Activated effector memory CD4-positive, alpha-beta T cell treated with anti-CD3 and anti-CD28 coated beads, Interleukin-2, amount 50 U/mL, for 16 hours (primary cell): Measurements from ENCODE around the gene MBOAT2.
"Not testable (repeated sequence)": the region's sequence is repeated elsewhere in the genome, so short reads cannot be mapped to it uniquely, and the experiment has no call there.

ENCODE experiments used
- DNase-seq: peaks from one replicate; pipeline ENCODE4 v3.0.0-alpha.2; 2020

Gene MBOAT2

DNA sequence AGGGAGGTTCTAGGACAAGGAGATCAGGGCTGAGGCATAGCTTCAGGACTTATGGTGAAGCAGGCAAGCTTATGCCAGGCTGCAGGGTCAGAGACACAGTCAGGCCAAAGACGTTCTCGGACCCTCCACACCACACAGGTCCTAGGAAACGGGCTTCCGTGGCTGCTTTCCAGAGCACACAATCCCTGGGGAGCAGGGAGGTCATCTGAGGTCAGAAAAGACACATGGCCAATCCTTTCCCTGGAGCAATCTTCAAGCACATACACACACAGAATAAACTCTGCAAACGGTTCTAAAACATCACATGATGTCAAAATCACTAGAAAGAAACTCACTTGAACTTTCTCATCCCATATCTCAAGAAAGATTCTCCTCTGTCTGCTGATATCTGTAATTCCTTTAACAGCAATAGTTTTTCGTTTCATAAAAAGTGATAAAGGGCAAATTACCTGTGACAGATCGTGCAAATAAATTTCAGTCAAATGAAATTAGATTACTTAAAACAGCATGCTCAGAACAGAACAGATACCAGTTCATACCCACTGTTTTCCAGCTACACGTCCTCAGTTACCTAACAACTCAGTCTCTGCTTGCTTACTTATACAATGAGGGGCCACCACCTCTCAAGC lies 63.9 kb downstream of the MBOAT2 start:
- DNase-seq = no peak

DNA sequence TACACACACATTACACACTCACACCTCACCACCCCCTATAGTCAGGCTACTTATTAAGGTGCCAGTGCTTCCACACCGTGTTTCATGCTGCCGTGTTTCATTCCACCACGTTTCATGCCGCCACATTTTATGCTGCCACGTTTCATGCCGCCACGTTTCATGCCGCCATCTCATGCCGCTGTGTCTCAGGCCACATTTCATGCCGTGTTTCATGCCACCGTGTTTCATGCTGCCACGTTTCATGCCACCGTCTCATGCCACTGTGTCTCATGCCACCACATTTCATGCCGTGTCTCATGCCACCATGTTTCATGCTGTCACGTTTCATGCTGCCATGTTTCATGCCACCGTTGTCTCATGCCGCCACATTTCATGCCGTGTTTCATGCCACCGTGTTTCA lies 65.1 kb downstream of the MBOAT2 start:
- no peak for DNase-seq

DNA sequence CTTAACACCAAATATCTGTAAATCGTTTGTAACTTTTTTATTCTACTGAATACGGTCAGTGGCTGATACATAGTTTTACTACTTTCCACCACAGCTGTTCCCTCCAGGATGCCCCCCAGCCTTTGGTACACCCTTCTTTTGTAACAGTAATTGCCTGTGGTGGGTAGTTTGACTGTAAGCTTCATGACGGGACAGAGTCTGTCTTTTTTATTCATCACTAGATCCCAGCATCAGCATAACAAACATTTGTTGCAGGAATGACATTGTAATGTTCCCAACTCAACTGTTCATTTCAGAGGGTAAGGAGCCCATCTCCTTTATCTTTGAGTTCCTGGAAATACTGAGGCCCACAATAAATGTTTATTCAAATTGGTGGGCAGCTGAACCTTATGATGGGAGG lies 67.5 kb downstream of the MBOAT2 start:
- no peak for DNase-seq

DNA sequence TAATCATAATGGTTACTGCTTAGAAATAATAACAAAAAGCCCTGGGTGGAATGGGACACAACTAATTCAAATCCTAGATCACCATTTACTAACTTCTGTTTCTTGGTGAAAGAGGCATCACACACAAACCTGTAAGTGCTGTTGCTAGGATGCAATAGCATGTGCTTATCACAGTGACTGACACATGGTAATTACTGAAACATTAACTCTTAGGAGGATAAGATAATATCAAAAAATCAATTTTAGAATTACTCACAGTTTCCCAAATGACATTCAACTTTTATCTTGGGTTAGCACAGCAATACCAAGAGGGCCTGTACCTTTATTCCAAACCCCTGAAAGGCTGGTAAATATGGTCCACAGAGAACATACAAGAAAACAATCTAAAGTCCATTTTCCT lies 69.1 kb downstream of the MBOAT2 start:
- no peak for DNase-seq

DNA sequence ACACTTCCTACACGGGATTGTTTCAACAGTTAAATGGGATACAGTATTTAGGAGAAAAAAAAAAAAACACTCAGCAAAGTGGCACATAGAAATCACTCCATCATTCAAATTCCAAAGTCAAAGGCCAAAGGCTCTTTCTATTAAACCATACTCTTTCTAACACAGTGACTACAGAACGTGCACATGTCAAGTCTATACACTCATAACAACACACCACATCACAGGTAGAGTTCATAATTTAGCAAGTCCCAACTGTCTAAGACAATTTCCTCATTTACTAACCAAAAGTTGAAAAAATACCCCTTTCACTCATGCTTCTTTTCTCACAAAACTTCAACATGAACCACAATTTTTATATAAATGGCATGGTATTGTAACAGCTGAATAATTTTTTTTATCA lies 70.8 kb downstream of the MBOAT2 start:
- no peak for DNase-seq

DNA sequence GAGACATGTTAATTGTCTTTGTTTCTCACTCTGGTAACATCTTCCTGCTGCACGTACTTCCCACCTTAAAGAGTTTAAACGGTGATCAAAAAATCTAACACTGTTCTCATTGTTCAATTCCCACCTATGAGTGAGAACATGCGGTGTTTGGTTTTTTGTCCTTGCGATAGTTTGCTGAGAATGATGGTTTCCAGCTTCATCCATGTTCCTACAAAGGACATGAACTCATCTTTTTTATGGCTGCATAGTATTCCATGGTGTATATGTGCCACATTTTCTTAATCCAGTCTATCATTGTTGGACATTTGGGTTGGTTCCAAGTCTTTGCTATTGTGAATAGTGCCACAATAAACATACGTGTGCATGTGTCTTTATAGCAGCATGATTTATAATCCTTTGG lies 73.3 kb downstream of the MBOAT2 start:
- not testable (repeated sequence) for DNase-seq

DNA sequence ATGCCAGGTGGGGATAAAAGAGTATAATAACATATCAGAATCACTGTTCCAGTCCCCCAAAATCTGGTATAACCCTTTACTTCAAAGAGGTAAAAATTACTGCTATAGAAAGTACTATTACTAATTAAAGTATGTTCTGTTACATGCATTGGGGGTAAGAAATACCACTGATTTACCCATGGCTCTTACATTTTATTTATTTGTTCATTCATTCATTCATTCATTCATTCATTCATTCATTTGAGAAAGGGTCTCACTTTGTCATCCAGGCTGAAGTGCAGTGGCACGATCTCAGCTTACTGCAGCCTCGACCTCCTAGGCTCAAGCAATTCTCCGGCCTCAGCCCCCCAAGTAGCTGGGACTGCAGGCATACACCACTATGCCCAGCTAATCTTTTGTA lies 74.4 kb downstream of the MBOAT2 start:
- no peak for DNase-seq

DNA sequence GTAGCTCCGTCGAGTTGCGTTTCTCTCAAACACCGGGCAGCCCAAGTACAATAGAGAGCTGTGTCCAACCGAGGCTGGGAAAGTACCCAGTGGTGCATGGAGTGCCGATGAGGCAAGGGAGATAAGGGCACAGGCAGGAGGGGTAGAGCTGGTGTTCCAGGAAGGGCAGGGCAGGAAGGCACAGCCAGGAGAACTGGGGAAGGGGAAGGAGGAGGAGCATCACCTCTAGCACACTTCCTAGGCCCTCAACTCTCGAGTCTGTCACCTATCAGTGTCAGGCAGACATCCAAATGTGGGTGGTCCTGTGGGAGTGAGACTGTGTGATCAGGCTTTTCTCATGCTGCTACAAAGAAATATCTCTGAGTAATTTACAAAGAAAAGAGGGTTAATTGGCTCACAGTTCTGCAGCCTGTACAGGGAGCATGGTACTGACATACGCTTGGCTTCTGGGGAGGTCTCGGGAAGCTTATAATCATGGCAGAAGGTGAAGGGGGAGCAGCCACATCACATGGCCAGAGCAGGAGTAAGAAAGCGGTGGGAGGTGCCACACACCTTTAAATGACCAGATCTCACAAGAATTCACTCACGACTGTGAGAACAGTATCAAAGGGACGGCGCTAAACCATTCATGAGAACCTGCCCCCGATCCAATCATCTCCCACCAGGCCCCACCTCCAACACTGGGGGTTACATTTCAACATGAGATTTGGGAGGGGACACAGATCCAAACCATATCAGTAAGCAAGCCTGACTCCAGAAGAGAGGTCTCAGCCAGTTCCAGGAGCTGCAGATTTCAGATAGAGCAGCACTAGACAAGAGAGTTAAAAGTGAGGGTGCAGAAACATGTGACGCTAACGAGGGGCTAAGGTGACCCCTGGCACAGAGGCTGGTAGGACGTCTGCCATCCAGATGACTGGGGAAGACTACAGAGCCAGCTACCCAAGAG lies 75.7 kb downstream of the MBOAT2 start:
- DNase-seq = no peak

DNA sequence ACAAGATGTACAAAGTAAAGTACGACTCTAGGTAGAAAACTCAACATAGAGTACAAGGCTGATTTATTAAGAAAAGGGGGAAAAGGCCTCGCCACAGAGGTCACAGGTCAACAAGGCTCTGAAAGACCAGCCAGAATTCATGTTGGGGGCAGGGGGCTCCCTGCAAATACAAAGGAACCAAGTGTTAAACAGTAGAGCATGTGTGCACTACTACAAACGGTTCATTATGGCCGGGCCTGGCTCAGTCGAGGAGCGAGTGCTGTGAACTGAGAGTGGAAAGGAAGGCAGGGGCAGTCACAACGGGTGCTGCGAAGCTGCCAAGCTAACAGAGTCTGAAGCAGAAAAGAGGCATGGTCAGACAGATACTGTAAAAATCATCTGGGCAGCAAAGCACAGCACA lies 77.1 kb downstream of the MBOAT2 start:
- DNase-seq = no peak

DNA sequence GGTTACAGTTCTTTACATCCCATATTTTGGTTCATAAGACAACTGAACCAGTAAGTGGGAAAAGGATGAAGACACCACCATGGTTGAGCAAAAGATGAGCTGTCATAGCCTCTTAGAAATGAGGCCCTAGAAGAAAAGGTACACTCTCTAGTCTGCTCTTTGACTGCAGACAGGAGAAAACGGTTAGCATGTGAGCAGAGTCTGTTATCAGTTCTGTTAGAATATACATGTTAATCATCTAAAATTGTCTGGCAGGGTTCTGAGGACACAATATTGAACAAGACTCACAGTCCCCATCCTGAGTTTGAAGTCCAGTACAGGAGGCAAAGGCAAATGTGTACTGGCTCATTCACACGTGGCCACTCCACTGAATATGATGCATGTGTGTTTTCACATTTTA lies 78.1 kb downstream of the MBOAT2 start:
- DNase-seq = no peak

DNA sequence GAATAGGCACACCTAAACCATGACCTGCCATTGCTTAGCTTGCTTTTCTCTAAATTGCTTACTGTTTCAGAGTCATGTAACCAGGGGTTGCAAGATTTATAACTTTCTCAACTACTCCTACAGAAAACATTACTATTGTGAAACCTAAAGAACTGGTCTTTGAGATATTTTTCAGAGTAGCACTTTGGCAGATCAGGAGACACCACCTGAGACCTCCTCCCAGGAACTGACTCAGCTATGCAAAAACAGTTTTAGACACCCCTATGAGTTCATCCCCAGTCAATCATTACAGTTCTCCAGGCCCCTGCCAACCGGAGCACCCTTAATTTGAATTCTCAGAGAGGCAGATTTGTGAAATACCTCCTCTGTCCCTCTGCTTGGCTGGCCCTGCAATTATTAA lies 80.3 kb downstream of the MBOAT2 start:
- no peak for DNase-seq

DNA sequence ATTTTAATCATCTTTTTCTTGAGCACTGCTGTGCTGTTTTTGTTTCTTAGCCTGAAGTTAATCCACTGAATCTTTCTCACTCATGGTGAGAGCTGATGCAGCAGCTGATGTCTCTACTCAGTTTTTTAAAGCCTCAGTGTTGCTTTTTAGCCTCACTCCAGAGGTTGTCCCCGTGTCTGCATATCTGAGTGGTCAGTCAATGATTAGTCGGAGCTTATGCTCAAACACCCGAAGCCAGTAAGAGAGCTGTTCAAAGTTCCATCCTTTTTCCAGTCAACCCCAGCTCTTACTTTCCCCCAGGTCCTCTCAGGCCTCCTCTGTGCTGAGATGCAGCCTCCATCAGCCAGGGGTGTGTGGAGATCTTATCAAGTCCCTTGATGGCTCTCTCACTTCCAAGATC lies 81.1 kb downstream of the MBOAT2 start:
- DNase-seq = no peak

DNA sequence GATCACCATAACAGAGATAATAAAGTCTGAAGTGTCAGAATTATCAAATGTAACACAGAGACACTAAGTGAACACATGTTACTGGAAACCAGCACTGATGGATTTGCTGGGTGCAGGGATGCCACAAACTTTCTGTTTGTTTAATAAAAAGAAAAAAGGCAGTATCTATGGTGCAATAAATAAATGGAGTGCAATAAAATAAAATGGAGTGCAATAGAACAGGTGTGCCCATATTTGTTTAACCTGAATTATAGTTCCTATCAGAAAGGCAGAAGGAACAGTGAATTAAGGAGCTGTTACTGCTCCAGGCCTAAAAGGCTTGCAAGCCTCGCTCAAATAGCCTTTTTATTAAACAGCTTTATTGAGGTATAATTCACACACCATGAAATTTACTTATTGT lies 85.1 kb downstream of the MBOAT2 start:
- DNase-seq = no peak

DNA sequence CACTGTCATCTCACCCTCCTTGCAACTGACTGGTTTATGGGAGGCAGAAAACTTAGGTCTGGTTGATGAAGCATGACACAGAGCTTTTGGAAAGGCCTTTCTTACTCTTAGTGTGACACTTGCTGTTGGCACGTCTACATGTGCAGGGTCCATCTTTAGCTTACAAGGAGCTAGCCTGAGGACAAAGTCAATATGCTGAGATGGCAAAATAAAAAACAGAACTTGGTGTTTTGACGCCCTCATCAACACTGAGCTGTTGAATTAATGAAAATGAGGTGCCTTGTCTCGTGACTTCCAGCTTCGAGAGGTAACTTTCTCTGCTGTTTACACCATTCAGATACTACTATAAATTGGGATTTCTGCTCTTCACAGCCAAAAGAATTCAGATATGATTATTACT lies 87.5 kb downstream of the MBOAT2 start:
- no peak for DNase-seq

DNA sequence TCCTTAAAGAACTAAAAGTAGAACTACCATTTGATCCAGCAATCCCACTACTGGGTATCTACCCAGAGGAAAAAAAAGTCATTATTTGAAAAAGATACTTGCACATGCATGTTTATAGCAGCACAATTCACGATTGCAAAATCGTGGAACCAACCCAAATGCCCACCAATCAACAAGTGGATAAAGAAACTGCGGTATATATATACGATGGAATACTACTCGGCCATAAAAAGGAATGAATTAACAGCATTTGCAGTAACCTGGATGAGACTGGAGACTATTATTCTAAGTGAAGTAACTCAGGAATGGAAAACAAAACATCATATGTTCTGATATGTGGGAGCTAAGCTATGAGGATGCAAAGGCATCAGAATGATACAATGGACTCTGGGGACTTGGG lies 89.7 kb downstream of the MBOAT2 start:
- not testable (repeated sequence) for DNase-seq

DNA sequence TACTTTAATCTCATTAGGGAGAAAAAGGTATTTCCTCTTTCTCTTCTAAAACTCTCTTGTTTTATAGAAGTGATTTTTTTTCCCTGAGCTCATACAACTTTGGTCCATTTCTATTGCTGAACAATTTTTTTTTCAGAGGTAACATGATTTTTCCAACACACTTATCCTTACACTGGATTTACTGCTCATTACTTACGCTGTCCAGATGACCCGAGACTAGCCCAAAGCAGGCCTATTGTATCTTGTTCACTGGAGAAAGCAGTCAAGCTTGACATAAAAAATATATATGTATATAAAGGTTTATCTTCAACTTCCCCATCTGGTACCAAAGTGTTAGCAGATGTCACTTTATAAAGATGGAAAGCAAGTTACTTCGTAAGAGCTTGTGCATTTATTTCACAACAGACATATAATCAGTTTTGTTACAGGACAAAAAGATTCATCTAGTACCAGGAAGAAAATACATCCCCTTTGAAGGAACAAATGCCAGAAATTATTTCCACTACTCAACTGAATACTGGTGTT lies 95.7 kb downstream of the MBOAT2 start:
- no peak for DNase-seq

DNA sequence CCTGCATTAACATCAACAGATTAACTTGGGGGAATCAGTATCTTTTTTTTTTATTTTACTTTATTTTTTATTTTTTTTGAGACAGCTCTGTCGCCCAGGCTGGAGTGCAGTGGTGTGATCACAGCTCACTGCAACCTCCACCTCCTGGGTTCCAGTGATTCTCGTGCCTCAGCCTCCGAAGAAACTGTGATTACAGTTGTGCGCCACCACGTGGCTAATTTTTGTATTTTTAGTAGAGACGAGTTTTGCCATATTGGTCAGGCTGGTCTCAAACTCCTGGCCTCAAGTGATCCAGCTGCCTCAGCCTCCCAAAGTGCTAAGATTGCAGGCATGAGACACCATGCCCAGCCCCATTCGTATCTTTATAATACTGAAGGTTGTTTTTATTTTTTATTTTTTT lies 99.6 kb downstream of the MBOAT2 start:
- not testable (repeated sequence) for DNase-seq

DNA sequence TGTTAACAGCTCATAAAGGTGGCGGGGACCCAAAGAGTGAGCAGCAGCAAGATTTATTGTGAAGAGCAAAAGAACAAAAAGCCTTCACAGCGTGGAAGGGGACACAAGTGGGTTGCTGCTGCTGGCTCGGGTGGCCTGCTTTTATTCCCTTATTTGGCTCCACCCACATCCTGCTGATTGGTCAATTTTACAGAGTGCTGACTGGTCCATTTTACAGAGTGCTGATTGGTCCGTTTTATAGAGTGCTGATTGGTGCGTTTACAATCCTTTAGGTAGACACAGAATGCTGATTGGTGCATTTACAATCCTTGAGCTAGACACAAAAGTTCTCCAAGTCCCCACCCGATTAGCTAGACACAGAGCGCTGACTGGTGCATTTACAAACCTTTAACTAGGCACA lies 100.7 kb downstream of the MBOAT2 start:
- not testable (repeated sequence) for DNase-seq

DNA sequence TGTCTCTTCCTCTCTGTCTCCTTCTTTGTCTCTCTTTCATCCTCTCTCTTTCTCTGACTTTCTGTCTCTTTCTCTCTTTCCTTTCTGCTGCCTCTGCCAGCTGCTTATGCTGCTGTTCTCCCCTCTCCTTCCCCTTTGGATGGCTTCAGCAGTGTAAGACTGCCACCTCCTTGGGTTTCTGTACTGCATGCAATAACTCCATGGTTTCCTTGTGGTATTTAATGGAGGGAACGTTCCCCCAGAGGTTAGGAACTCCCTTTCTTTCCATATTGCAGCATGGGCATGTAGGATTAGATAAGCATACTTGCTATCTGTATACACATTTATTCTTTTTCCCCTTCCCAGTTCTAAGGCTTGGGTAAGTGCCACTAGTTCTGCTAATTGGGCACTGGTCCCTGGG lies 106.3 kb downstream of the MBOAT2 start:
- not testable (repeated sequence) for DNase-seq

DNA sequence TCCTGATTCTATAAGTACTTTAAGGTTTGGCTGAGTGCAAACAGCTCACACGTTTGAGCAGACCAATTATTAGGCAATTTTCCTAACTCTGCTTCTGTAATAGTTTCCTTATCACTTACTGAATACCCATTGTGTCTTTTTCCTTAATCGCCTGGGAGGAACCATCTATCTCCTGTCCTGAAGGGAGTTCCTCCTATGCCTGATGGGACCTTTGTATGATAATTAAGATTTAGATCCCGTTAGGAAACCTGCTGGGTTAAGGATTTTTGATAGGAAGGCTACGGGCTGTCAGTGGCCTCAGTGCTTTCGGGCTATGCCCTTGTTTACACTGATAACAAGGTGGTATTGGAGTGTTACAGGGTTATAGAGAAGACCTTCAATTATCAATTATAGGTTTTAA lies 106.8 kb downstream of the MBOAT2 start:
- DNase-seq = not testable (repeated sequence)

DNA sequence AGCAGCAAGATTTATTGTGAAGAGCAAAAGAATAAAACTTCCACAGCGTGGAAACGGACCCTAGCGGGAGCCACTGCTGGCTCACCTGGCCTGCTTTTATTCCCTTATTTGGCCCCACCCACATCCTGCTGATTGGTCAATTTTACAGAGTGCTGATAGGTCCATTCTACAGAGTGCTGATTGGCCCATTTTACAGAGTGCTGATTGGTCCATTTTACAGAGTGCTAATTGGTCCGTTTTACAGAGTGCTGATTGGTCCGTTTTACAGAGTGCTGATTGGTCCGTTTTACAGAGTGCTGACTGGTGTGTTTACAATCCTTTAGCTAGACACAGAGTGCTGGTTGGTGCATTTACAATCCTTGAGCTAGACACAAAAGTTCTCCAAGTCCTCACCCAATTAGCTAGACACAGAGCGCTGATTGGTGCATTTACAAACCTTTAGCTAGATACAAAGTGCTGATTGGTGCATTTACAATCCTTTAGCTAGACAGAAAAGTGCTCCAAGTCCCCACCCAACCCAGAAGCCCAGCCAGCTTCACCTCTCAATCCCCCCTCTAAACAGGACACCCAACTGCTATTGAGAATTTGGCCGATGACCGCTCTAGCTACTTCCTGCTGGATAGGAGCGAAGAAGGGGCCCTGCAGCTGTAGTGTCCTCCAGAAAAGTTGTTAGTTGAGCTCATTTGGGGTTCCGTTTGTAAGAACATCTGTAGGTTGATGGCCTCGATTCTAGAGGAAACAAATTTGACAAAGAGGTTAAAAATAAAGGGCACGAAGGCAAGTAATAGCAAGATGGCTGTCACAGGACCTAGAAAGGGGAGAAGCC lies 108.2 kb downstream of the MBOAT2 start:
- not testable (repeated sequence) for DNase-seq

DNA sequence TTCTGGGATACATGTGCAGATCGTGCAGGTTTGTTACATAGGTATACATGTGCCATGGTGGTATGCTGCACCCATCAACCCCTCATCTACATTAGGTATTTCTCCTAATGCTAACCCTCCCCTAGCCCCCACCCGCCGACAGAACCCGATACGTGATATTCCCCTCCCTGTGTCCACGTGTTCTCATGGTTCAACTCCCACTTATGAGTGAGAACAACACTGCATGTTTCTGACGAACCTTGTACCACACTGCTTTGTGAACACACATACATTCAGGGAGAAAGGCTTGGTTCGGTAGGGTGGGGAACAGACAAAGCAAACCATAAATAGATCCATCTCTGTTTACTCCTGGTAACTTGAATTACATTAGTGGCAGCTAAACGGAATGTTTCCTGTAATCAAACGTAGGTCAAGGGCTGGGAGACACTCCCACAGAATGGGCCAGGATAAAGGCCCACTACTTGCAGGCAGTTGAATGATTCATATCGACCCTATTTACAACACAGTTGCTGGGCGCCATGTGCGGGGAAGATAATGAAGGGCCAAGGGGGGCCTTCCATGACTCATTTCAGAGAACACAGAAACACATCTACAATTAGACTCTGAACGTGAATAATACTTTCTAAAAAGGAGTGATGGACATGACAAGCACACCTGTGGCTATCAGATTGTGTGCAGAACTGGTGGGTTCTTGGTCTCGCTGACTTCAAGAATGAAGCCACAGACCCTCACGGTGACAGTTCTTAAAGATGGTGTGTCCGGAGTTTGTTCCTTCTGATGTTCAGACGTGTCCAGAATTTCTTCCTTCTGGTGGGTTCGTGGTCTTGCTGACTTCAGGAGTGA lies 109.3 kb downstream of the MBOAT2 start:
- no peak for DNase-seq
